ENCODE results near the gene RELN.

DNA sequence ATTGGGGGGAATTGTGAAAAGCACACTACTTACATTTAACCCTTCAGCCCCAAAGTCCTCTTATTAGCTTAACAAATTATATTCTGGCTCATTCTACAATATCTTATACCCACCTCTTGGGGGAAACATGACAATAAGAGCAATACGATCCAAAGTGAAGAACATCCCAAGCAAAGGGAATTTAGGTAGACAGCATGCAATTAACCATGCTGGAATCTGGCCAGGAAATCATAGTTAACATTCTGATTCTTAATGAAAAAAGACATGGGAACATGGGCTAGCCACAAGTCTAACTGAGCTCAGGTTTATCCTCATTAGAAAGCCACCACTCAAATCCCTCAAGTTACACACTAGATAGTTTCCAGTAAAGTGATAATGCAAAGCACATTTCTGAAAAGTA, 301.5 kb downstream of the RELN start:
- TF ChIP-seq, protein P1, sequence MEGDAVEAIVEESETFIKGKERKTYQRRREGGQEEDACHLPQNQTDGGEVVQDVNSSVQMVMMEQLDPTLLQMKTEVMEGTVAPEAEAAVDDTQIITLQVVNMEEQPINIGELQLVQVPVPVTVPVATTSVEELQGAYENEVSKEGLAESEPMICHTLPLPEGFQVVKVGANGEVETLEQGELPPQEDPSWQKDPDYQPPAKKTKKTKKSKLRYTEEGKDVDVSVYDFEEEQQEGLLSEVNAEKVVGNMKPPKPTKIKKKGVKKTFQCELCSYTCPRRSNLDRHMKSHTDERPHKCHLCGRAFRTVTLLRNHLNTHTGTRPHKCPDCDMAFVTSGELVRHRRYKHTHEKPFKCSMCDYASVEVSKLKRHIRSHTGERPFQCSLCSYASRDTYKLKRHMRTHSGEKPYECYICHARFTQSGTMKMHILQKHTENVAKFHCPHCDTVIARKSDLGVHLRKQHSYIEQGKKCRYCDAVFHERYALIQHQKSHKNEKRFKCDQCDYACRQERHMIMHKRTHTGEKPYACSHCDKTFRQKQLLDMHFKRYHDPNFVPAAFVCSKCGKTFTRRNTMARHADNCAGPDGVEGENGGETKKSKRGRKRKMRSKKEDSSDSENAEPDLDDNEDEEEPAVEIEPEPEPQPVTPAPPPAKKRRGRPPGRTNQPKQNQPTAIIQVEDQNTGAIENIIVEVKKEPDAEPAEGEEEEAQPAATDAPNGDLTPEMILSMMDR (IDR thresholded peaks at IDR 0.05): no peak
- no peak for TF ChIP-seq POLR2A (IDR thresholded peaks at IDR 0.05)

All from lower leg skin (tissue), 3 donors.